ENCODE results near the gene PNPLA2.

- TF ChIP-seq CTCF (IDR thresholded peaks at IDR 0.05), result no peak
- no peak for TF ChIP-seq ZFX (IDR thresholded peaks at IDR 0.05; ENCODE audit: borderline replicate concordance)
Observed at GRCh38 chr11:853682-854448, 35.2 kb downstream of the PNPLA2 start.
